IPS-18a (cell line): ENCODE measurements around the gene RPGRIP1.
"Not testable (repeated sequence)": the region's sequence is repeated elsewhere in the genome, so short reads cannot be mapped to it uniquely, and the experiment has no call there.

Source experiments
- H3K27ac ChIP-seq: one replicate; pipeline ENCODE4 v1.5.1; 2013; ENCODE audit warnings: low read length
- H3K27me3 ChIP-seq: one replicate; pipeline ENCODE4 v1.6.1; 2013; ENCODE audit warnings: mild to moderate bottlenecking, low read length; ENCODE audit not compliant: control insufficient read depth, insufficient read depth
- H3K36me3 ChIP-seq: one replicate; pipeline ENCODE4 v1.6.1; 2013; ENCODE audit warnings: low read depth, low read length; ENCODE audit not compliant: control insufficient read depth
- H3K4me1 ChIP-seq: one replicate; pipeline ENCODE4 v1.6.1; 2013; ENCODE audit warnings: low read depth, low read length; ENCODE audit not compliant: control insufficient read depth
- H3K4me3 ChIP-seq: one replicate; pipeline ENCODE4 v1.5.1; 2013; ENCODE audit warnings: low read length
- H3K9ac ChIP-seq: one replicate; pipeline ENCODE4 v1.6.1; 2013; ENCODE audit warnings: mild to moderate bottlenecking, low read length, moderate library complexity
- H3K9me3 ChIP-seq: one replicate; pipeline ENCODE4 v1.6.1; 2013; ENCODE audit warnings: low read depth, low read length; ENCODE audit not compliant: control insufficient read depth

RPGRIP1 gene

GRCh38 chr14:21262410-21262809 lies 17.5 kb upstream of the RPGRIP1 start:
- H3K9ac ChIP-seq: no peak overlapping the region
- peaks cover 22% of the 10 kb centered on the region for H3K4me1 ChIP-seq
- peak overlapping the region; percentile 13 for H3K4me3 ChIP-seq
- H3K36me3 ChIP-seq: peaks cover 88% of the 10 kb centered on the region
- no peaks in the 10 kb centered on the region for H3K9me3 ChIP-seq
- no peak overlapping the region for H3K27ac ChIP-seq
- H3K27me3 ChIP-seq: no peaks in the 10 kb centered on the region

- H3K4me3 ChIP-seq: peak overlapping the region; percentile 98
- peak overlapping the region; percentile 41 for H3K9ac ChIP-seq
Measured at GRCh38 chr14:21263284-21264024, 16.4 kb upstream of the RPGRIP1 start.

GRCh38 chr14:21264025-21264801 lies 15.7 kb upstream of the RPGRIP1 start:
- peaks cover 86% of the 10 kb centered on the region for H3K36me3 ChIP-seq
- H3K4me1 ChIP-seq: peaks cover 22% of the 10 kb centered on the region
- peak overlapping the region; percentile 41 for H3K9ac ChIP-seq
- no peaks in the 10 kb centered on the region for H3K27me3 ChIP-seq
- no peak overlapping the region for H3K27ac ChIP-seq
- no peaks in the 10 kb centered on the region for H3K9me3 ChIP-seq
- H3K4me3 ChIP-seq: peak overlapping the region; percentile 98

More at GRCh38 chr14:21263284-21264024, 16.4 kb upstream of the RPGRIP1 start:
- Histone ChIP-seq H3K36me3 (peaks cover 90% of the 10 kb centered on the region), H3K9me3 (no peaks in the 10 kb centered on the region), H3K4me1 (peaks cover 22% of the 10 kb centered on the region), H3K27me3 (no peaks in the 10 kb centered on the region), H3K27ac (no peak overlapping the region)

GRCh38 chr14:21267431-21267845 lies 12.4 kb upstream of the RPGRIP1 start:
- Histone ChIP-seq H3K27me3 (no peaks in the 10 kb centered on the region), H3K9me3 (no peaks in the 10 kb centered on the region), H3K4me1 (peaks cover 25% of the 10 kb centered on the region), H3K4me3 (peak overlapping the region; percentile 98), H3K27ac (no peak overlapping the region), H3K36me3 (peaks cover 61% of the 10 kb centered on the region), H3K9ac (peak overlapping the region; percentile 99)

GRCh38 chr14:21267886-21268616 lies 11.8 kb upstream of the RPGRIP1 start:
- H3K4me1 ChIP-seq: peaks cover 25% of the 10 kb centered on the region
- peak overlapping the region; percentile 98 for H3K4me3 ChIP-seq
- H3K9ac ChIP-seq: peak overlapping the region; percentile 99
- no peaks in the 10 kb centered on the region for H3K27me3 ChIP-seq
- H3K27ac ChIP-seq: peak overlapping the region; percentile 96
- no peaks in the 10 kb centered on the region for H3K9me3 ChIP-seq
- H3K36me3 ChIP-seq: peaks cover 55% of the 10 kb centered on the region

GRCh38 chr14:21268617-21269251 lies 11.1 kb upstream of the RPGRIP1 start:
- Histone ChIP-seq H3K9ac (peak overlapping the region; percentile 99), H3K27me3 (no peaks in the 10 kb centered on the region), H3K4me3 (peak overlapping the region; percentile 98), H3K27ac (peak overlapping the region; percentile 96), H3K9me3 (no peaks in the 10 kb centered on the region), H3K36me3 (peaks cover 48% of the 10 kb centered on the region), H3K4me1 (peaks cover 22% of the 10 kb centered on the region)

- Histone ChIP-seq H3K9ac (peak within 1 kb of the TSS; percentile 99), H3K4me3 (peak within 1 kb of the TSS; percentile 98), H3K27ac (peak within 1 kb of the TSS; percentile 96), H3K4me1 (peaks cover 15% of the 10 kb centered on the region), H3K27me3 (no peaks in the 10 kb centered on the region), H3K9me3 (no peaks in the 10 kb centered on the region), H3K36me3 (peaks cover 41% of the 10 kb centered on the region)
Measured at GRCh38 chr14:21269252-21270046, 10.4 kb upstream of the RPGRIP1 start, which contains the start of gene HNRNPC. HNRNPC (minus strand) TSS chr14:21269442; CDS start chr14:21234193, 35,249 bp downstream.

GRCh38 chr14:21272661-21273060 lies 7.2 kb upstream of the RPGRIP1 start:
- not testable (repeated sequence) for H3K9me3 ChIP-seq, H3K4me1 ChIP-seq, H3K9ac ChIP-seq, H3K27ac ChIP-seq, H3K4me3 ChIP-seq, H3K27me3 ChIP-seq
- peaks cover 12% of the 10 kb centered on the region for H3K36me3 ChIP-seq

GRCh38 chr14:21275261-21275858 lies 4.5 kb upstream of the RPGRIP1 start:
- no peaks in the 10 kb centered on the region for H3K4me1 ChIP-seq
- H3K9me3 ChIP-seq: no peaks in the 10 kb centered on the region
- no peaks in the 10 kb centered on the region for H3K27me3 ChIP-seq
- H3K36me3 ChIP-seq: no peaks in the 10 kb centered on the region
- H3K27ac ChIP-seq: no peak overlapping the region
- no peak overlapping the region for H3K9ac ChIP-seq
- H3K4me3 ChIP-seq: no peak overlapping the region

- Histone ChIP-seq H3K4me3 (no peak overlapping the region), H3K9ac (no peak overlapping the region), H3K4me1 (no peaks in the 10 kb centered on the region), H3K36me3 (no peaks in the 10 kb centered on the region), H3K9me3 (no peaks in the 10 kb centered on the region), H3K27ac (no peak overlapping the region), H3K27me3 (no peaks in the 10 kb centered on the region)
Measured at GRCh38 chr14:21278632-21279031, 1.3 kb upstream of the RPGRIP1 start.
